Transverse colon (tissue), 4 donors: ENCODE data around the gene RNF125. TPM values are rescaled to one million over a fixed set of nuclear protein-coding genes. Genes with fewer than 3 reads are reported as not detected.
"Not testable (repeated sequence)": the region's sequence is repeated elsewhere in the genome, so short reads cannot be mapped to it uniquely, and the experiment has no call there.

ENCODE experiments used
- DNase-seq: peaks from one replicate; pipeline ENCODE4 v3.0.0-alpha.2; 2019
- H3K27ac ChIP-seq, 4 donors: fragments of 200-600 bp; sonication (generic); 2 replicates each; pipeline ENCODE4 v1.5.1; 2016 to 2018; ENCODE audit warnings: inconsistent platforms in 4 of 4
- H3K27me3 ChIP-seq: fragments of 200-600 bp; sonication (generic); 2 replicates; pipeline ENCODE4 v1.5.1; 2017; ENCODE audit warnings: inconsistent platforms
- H3K36me3 ChIP-seq, 4 donors: fragments of 200-600 bp; sonication (generic); 2 replicates each; pipeline ENCODE4 v1.5.1; 2017 to 2019; ENCODE audit warnings: inconsistent platforms in 4 of 4
- H3K4me1 ChIP-seq, 4 donors: fragments of 200-600 bp; sonication (generic); 2 replicates each; pipeline ENCODE4 v1.5.1; 2017 to 2020; ENCODE audit warnings: inconsistent platforms in 4 of 4
- H3K4me3 ChIP-seq, 4 donors: fragments of 200-600 bp; sonication (generic); 1 replicate in 1 of 4; 2 replicates in 3 of 4; pipeline versions ENCODE4 v1.5.1 to v1.6.1; 2017 to 2019; ENCODE audit warnings: inconsistent platforms in 4 of 4
- H3K9me3 ChIP-seq, 2 donors: fragments of 200-600 bp; sonication (generic); 2 replicates each; pipeline ENCODE4 v1.5.1; 2017 to 2019; ENCODE audit warnings: inconsistent platforms in 2 of 2
- EP300 ChIP-seq: sonication (generic); formaldehyde crosslinking; IDR thresholded peaks from one replicate; pipeline ENCODE4 v1.6.1; 2017; ENCODE audit warnings: antibody characterized with exemption, low read depth
- POLR2A ChIP-seq: fragments of 450-650 bp; IDR thresholded peaks from one replicate; pipeline ENCODE4 v1.6.1; 2016; ENCODE audit warnings: antibody characterized with exemption, mild to moderate bottlenecking, moderate library complexity
- POLR2AphosphoS5 ChIP-seq, 3 donors: sonication (generic); formaldehyde crosslinking; IDR thresholded peaks; one replicate each; pipeline ENCODE4 v1.6.1; 2016; ENCODE audit warnings: antibody characterized with exemption in 3 of 3
- WGBS, 2 donors: methylation state at CpG; one replicate each; pipeline ENCODE4 v1.1.5; 2018; ENCODE audit warnings: low coverage in 1 of 2; 5-methylcytosine and 5-hydroxymethylcytosine counted together
- in situ Hi-C, 4 donors: fragments of 200-750 bp; cut with MboI; loops; one replicate each; pipeline versions ENCODE4 v1.15.0 to v1.15.1; 2017; ENCODE audit warnings: low sequenced_read_pairs in 3 of 4, low pct_ligation_motif_present in 1 of 4, low pct_unique_long_range_greater_than_20kb in 1 of 4
- intact Hi-C: fragments of 100-400 bp; cut with DNase I; formaldehyde crosslinking; loops from one replicate; pipeline ENCODE4 v1.15.1; 2023; ENCODE audit warnings: low total_unique reads
- total RNA-seq, 4 donors: library from RNA; depleted of rRNA; stranded (reverse); fragments of >200 nt; gene quantifications; one replicate each; pipeline ENCODE4 v1.1.0, GENCODE V29; 2016
- TF ChIP-seq, protein P1 (sequence below), 5 experiments: fragments of 200-600 bp in 3 of 5; fragments of 450-650 bp in 2 of 5; sonication (generic) in 3 of 5; IDR thresholded peaks; 1 replicate in 2 of 5; 2 replicates in 3 of 5; pipeline ENCODE4 v1.5.1; 2016 to 2017; ENCODE audit warnings: antibody characterized with exemption in 5 of 5, inconsistent platforms in 3 of 5, mild to moderate bottlenecking in 2 of 5, moderate library complexity in 1 of 5

The RNF125 gene
- total RNA-seq, 4 donors from 2014 or later = 7.9 to 12.1 (median 10.3) TPM

- H3K9me3 ChIP-seq = no peaks in the 10 kb centered on the region
- peak overlapping the region; percentile 82 to 92 (median 88) for H3K27ac ChIP-seq
- H3K36me3 ChIP-seq = no peaks in the 10 kb centered on the region
- TF ChIP-seq POLR2A (peak; percentile 31), POLR2AphosphoS5 (IDR thresholded peaks at IDR 0.05) (peak in 1 of 3 donors; percentile 36), EP300 (no peak)
- TF ChIP-seq, protein P1, sequence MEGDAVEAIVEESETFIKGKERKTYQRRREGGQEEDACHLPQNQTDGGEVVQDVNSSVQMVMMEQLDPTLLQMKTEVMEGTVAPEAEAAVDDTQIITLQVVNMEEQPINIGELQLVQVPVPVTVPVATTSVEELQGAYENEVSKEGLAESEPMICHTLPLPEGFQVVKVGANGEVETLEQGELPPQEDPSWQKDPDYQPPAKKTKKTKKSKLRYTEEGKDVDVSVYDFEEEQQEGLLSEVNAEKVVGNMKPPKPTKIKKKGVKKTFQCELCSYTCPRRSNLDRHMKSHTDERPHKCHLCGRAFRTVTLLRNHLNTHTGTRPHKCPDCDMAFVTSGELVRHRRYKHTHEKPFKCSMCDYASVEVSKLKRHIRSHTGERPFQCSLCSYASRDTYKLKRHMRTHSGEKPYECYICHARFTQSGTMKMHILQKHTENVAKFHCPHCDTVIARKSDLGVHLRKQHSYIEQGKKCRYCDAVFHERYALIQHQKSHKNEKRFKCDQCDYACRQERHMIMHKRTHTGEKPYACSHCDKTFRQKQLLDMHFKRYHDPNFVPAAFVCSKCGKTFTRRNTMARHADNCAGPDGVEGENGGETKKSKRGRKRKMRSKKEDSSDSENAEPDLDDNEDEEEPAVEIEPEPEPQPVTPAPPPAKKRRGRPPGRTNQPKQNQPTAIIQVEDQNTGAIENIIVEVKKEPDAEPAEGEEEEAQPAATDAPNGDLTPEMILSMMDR (IDR thresholded peaks at IDR 0.05) = peak in 2 of 5 experiments; percentile 17 to 24
- intact Hi-C loops (no loop called here), in situ Hi-C loops (loop anchor here in 1 of 4 donors (10.0 kb wide), 1 partner anchor 65 kb away; no protein-coding TSS in a partner anchor)
- H3K4me1 ChIP-seq = peaks cover 0 to 43% (median 15%) of the 10 kb centered on the region in 4 donors
- DNase-seq = peak; percentile 67
- peak overlapping the region; percentile 46 to 57 (median 52) for H3K4me3 ChIP-seq
- H3K27me3 ChIP-seq = no peaks in the 10 kb centered on the region
- 1% methylated on average over 30 of the region's 31 CpGs; no CpG with 5 or more reads in 1 of the 2 donors for WGBS, 2 donors
Observed at GRCh38 chr18:32019251-32019948, 775 bp downstream of the RNF125 start.

- Histone ChIP-seq H3K4me1 (peaks cover 0 to 45% (median 15%) of the 10 kb centered on the region in 4 donors), H3K27ac (peak overlapping the region; percentile 82 to 92 (median 88)), H3K4me3 (peak overlapping the region in 3 of 4 donors; percentile 46 to 57 (median 56))
- H3K9me3 ChIP-seq, H3K36me3 ChIP-seq, intact Hi-C loops, H3K27me3 ChIP-seq: not testable (repeated sequence)
- in situ Hi-C loops = loop anchor here in 1 of 4 donors (10.0 kb wide), 1 partner anchor 65 kb away; no protein-coding TSS in a partner anchor
- WGBS, 2 donors = 42 to 70% methylated on average over 4 to 11 of the region's 14 CpGs
- peak; percentile 55 for DNase-seq
Observed at GRCh38 chr18:32019949-32020625, 1.5 kb downstream of the RNF125 start.

DNA sequence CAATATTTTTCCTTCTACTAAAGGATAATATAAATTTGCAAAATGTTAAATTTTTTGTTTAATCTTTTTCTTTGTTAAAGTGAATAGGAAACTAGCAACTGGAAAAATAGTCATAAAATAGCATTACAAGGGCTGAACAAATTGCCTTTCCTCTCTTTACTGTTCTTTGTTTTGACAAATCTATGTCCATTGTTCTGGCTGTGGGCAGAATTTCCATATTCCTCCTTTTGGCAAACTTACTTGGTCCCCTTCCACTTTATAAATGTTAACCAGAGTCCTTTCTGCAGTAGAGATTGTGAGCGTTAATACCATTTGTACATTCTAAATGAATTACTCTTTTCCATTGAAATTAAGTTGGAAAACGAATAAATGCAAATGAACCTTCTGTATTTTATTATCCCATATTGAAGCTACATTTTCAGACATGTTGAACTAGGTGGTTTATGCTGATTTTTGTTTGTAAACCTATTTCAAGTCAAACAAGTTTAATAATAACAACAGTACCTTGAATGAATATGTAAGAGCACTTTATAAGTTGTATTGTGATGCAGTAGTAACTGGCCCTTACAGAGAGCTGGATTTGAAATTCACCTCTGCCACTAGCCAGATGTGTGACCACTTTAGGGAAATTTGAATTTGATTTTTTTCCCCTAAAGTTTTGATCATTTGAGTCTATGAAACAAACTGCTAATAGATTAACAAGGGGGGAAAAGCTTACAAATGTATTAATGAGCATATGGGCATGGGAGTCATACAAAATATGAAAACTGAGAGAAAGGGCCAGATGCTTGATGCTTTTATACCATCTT is 3.3 kb downstream of the RNF125 start:
- 70 to 79% methylated on average over 2 of the region's 2 CpGs for WGBS, 2 donors
- DNase-seq = no peak
- no peaks in the 10 kb centered on the region for H3K9me3 ChIP-seq
- H3K4me3 ChIP-seq = no peak overlapping the region
- in situ Hi-C loops (no loop called here), intact Hi-C loops (no loop called here)
- TF ChIP-seq EP300 (no peak), POLR2AphosphoS5 (IDR thresholded peaks at IDR 0.05) (no peak), POLR2A (no peak)
- TF ChIP-seq, protein P1 (IDR thresholded peaks at IDR 0.05) = no peak
- no peaks in the 10 kb centered on the region for H3K36me3 ChIP-seq
- no peaks in the 10 kb centered on the region for H3K27me3 ChIP-seq
- no peak overlapping the region for H3K27ac ChIP-seq
- H3K4me1 ChIP-seq = peaks cover 0 to 48% (median 15%) of the 10 kb centered on the region in 4 donors

DNA sequence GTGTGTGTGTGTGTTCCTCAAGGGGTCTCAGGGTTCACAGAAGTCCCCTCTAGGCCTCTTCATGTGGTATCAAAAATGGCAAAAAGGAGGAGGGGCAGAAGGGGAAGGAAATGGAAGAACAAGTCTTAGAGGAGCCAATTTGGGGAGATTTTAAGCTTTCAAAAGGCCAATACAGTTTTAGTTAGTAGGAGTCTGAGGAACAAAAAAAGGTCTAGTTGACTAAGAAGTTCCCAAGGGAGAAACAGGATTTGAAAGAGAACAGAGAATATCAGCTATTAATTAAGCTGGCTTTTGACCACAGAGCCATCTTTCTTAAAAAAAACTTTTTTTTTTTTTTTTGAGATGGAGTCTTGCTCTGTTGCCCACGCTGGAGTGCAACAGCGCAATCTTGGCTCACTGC is 7.1 kb downstream of the RNF125 start:
- no peak overlapping the region for H3K4me3 ChIP-seq

More for the DNA sequence above, 7.1 kb downstream of the RNF125 start:
- WGBS, 2 donors = 79 to 97% methylated on average over 2 of the region's 2 CpGs
- H3K27ac ChIP-seq = no peak overlapping the region
- no peaks in the 10 kb centered on the region for H3K27me3 ChIP-seq
- in situ Hi-C loops = no loop called here
- no peaks in the 10 kb centered on the region for H3K9me3 ChIP-seq
- DNase-seq = no peak
- no peaks in the 10 kb centered on the region for H3K36me3 ChIP-seq
- intact Hi-C loops = no loop called here
- H3K4me1 ChIP-seq = peaks cover 0 to 21% (median 5%) of the 10 kb centered on the region in 4 donors
- TF ChIP-seq EP300 (no peak), POLR2AphosphoS5 (IDR thresholded peaks at IDR 0.05) (no peak), POLR2A (no peak)
- TF ChIP-seq, protein P1 (IDR thresholded peaks at IDR 0.05) = no peak
